HG03442 (cell line): Measurements from ENCODE around the gene TRNP1.

Experiments used
- ATAC-seq: cut with Tn5 transposase; IDR thresholded peaks from one replicate; pipeline ENCODE4 v1.9.1; 2021; ENCODE audit warnings: mild to moderate bottlenecking, moderate library complexity; ENCODE audit not compliant: unreplicated experiment

Gene TRNP1

GRCh38 chr1:27025718-27026117 lies 32.2 kb downstream of the TRNP1 start:
- no peak for ATAC-seq

DNA sequence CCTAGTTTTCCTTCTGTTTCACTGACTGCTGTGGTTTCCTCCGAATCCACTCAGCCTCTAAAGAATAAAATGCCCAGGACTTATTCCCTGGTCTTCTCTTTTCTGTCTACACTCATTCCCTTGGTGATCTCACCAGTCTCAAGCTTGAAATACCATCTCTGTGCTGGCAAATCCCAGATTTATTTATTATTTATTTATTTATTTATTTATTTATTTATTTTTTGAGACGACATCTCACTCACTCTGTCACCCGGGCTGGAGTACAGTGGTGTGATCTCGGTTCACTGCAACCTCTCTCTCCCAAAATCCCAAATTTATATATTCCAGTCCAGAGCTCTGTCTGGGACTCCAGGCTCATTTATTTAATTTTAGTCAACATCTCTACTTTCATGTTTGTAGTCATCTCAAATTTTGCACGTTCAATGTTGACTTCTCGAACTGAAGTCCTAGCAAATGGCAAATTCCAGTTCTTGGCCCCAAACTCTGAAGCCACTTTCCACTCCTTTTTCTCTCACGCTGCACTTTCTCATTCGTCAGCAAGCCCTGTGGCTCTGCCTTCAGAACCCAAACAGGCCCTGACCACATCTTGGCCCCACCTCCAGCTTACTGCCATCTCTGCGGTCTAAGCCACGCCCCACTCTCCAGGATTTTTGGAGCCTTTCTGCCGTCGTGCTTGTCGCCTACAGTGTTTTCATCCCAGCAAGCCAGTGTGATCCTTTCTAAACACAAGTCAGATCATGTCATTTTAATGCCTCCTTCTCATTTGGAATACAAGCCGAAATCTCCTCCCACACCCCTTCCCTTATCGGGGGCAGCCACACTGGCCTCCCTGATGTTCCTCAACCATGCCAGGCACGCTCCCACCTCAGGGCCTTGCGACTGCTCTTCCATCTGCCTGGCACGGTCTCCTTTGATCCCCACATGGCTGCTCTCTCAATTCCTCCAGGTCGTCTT lies 33.4 kb downstream of the TRNP1 start:
- ATAC-seq = no peak

DNA sequence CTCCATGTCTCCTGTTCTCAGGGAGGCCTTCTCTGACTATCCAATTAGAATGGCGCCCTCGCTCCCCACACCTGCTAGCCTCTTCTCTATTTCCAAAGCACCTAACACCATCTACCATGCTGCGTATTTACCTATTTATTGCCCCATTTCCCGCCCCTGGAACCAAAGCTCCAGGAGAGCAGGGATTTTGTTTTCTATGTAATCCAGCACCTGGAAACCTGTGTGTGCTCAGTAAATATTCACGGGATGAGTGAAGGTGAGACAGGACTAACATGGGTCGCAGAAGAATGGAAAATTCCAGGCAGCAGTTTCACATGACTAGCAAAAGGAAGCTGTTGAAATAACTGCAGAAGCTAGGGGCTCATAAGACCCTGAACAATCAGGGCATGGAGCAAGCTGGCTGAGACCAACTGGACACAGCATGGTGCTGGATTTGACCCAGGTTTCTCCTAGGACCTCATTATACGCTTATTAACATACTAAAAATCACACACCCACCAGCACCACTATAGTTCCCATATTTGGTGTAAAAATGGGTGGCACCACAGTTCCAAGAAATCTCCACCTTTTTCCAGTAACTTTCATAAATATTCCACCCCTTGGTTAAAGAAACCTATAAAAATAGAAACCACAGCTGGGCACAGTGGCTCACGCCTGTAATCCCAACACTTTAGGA lies 34.2 kb downstream of the TRNP1 start:
- ATAC-seq = no peak

DNA sequence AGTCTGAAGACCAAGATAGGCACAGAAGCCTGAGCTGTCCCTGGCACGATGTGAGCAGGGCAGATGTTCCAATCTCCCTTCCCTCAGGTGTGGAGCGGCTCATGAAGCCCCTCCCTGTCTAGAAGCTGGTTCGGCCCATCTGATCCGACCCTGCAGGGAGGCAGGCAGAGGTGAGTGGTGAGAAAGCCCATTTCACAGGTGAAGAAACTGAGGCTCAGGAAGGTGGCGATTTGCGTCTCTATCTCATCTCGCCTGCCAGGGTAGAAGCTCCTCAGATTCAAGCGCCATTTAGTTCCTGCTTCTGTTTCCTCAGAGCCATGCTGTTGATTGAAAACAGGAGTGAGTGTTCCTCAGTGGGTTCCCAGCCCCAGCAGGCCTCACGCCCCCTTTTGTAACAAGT lies 36.0 kb downstream of the TRNP1 start:
- ATAC-seq = no peak

- ATAC-seq = no peak
These were observed 38.0 kb downstream of the TRNP1 start for GRCh38 chr1:27031235-27032118.

GRCh38 chr1:27032119-27032461 lies 38.6 kb downstream of the TRNP1 start:
- ATAC-seq = no peak

DNA sequence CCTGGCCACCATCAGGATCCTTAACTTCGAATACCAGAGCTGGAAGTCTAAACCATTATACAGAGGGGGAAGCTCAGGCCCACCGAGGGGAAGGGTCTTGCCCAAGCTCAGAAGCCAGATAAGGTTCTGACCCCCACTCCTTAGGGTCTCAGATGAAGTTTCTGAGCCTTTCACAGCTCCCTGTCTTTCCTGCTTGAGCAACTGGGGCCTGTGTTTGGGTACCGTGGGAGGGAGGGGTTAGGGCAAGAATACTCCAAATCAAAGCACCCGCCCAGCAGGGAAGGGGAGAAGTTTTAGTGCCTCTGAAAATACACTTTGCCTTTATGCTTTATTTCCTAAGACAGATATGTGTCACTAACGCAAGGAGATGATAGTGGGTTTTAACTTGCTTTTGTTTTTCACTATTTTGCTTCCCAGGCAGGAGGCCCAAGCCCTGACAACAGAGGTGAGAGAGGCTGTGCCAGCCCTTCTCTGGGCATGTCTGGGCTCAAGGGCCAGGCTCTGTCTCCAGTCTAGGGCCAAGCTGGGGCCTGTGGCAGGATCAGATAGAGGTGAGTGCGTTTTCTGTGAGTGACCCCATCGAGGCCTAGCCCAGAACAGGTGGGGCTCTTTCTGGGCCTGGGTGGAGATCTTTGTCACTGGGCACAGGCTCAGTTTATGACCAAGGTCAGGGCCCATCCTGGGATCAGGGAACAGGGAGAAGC lies 39.7 kb downstream of the TRNP1 start:
- no peak for ATAC-seq

DNA sequence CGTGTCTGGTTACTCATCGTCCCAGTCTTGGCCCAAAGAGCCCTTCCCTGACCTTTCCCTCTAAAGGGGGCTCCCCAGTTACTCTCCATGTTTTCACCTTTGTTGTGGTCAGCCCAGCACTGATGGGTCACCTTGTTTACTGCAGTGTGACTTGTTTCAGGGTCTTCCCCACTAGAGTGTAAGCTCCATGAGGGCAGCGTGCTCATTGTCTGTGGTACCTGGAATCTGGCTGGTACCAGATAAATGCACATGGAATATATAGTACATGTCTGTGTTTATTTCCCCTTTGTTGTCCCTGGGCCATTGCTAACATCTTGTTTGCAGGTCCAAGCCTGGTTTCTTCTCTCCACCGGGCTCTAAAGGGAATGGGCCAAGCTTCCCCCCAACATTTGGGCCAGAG lies 41.9 kb downstream of the TRNP1 start:
- ATAC-seq = no peak

- no peak for ATAC-seq
These were observed 43.2 kb downstream of the TRNP1 start for GRCh38 chr1:27036718-27037117.

GRCh38 chr1:27037518-27037917 lies 44.0 kb downstream of the TRNP1 start:
- no peak for ATAC-seq

GRCh38 chr1:27038020-27038419 lies 44.5 kb downstream of the TRNP1 start:
- ATAC-seq = no peak

DNA sequence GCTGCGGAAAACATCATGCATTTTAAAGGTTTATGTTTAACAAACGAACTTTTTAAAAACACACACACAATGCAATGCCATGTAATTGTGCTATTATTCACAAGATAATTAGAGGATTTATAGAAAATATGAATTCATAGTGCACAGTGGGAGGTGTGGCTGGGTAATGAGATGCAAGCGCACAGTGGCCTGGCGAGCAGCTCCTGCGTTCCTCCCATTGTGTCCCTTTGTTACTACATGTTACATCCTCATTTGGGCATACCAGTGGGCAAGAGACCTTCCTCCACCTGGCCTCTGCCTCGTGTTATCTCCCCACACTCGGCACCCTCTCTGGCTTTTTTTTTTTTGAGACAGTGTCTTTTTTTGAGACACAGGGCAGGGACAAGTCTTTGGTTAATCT lies 49.2 kb downstream of the TRNP1 start:
- no peak for ATAC-seq

DNA sequence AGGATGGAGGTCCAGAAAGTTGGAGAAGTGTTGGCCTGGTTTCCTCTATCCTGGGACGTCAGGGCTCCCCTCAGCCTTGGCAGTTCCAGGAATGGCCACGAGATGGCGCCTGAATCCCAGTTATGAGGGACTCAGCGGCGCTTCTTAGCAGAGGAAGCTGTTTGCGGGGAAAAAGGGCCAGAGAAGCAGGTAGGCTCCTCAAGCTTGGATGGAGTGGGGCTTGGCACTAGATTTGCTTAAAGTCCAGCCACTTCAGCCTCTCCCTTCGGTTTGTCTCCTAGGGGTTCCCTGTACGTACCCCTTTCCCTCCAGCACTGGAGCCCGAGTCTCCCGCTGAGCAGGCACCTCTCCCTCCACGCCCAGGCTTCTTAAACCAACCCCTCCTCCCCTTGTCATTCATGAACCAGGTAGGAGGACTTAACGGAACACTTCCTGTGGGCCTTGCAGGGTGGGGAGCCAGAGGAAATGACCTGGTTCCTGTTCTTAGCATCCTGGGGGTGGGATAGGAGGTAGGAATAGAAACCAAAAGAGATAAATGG lies 51.2 kb downstream of the TRNP1 start:
- ATAC-seq = no peak

GRCh38 chr1:27045973-27046558 lies 52.6 kb downstream of the TRNP1 start:
- ATAC-seq = no peak

DNA sequence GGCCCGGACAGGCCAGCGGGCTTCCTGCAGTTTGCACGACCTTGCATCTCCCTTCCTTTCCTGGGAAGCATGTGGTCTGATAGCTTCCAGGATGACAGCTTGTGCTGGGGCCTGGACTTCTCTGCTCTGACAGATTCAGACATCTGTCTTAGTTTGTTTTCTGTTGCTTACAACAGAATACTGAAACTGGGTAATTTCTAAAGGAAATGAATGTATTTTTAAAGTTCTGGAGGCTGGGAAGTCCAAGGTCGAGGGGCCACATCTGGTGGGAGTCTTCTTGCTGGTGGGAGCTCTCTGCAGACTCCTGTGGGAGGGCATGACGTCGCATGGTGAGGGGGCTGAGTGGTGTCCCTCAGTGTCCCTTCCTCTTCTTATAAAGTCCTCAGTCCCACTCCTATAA lies 54.4 kb downstream of the TRNP1 start:
- no peak for ATAC-seq

GRCh38 chr1:27049100-27049499 lies 55.6 kb downstream of the TRNP1 start:
- no peak for ATAC-seq

DNA sequence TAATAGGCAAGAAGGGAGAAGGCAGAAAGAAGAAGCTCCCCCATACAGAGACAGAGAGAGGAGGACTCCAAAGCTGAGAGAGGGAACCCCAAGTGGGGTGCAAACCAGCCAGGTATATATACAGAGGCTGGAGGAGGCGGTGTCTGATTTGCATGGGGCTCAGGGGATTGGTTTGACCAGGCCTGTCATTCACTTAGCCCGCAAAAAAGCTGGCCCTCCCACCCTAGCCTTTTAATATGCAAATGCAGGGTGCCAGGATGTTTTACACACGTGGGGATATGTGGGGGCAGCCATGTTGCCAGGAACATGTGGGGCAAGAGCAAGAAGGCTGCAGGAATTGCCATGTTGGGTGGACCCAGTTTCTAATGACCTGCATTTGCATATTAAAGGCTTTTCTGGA lies 56.1 kb downstream of the TRNP1 start:
- ATAC-seq = no peak
